Endothelial cell of umbilical vein (primary cell): ENCODE results near the gene C19orf25.

ENCODE experiments used
- EZH2 ChIP-seq: IDR thresholded peaks from 2 replicates; pipeline ENCODE4 v1.6.1; 2012; ENCODE audit warnings: borderline replicate concordance, low read depth, mild to moderate bottlenecking, moderate library complexity, low read length, inconsistent platforms; ENCODE audit not compliant: severe bottlenecking
- FOS ChIP-seq: IDR thresholded peaks from 2 replicates; pipeline ENCODE4 v1.6.1; 2011; ENCODE audit warnings: mild to moderate bottlenecking, low read length, moderate library complexity, borderline replicate concordance; ENCODE audit not compliant: insufficient read depth
- GATA2 ChIP-seq: IDR thresholded peaks from 2 replicates; pipeline ENCODE4 v1.7.0; 2011; ENCODE audit warnings: low read depth, mild to moderate bottlenecking, moderate library complexity, mixed read lengths, low read length; ENCODE audit not compliant: insufficient read length, insufficient read depth
- JUN ChIP-seq: IDR thresholded peaks from 2 replicates; pipeline ENCODE4 v1.6.1; 2011; ENCODE audit warnings: borderline replicate concordance, low read depth; ENCODE audit not compliant: insufficient read length, insufficient read depth
- MYC ChIP-seq: IDR thresholded peaks from one replicate; pipeline ENCODE4 v1.6.1; 2011; ENCODE audit warnings: mild to moderate bottlenecking, low read depth, low read length
- POLR2A ChIP-seq: IDR thresholded peaks from 2 replicates; pipeline ENCODE4 v1.6.1; 2012; ENCODE audit warnings: low read depth, mild to moderate bottlenecking, control low read depth, low read length
- POLR2AphosphoS5 ChIP-seq: IDR thresholded peaks from 2 replicates; pipeline ENCODE4 v1.6.1; 2012; ENCODE audit warnings: low read depth, mild to moderate bottlenecking, control low read depth, low read length, moderate library complexity; ENCODE audit not compliant: insufficient read depth
- TF ChIP-seq, protein P1 (sequence below): IDR thresholded peaks from 2 replicates; pipeline ENCODE4 v1.6.1; 2011; ENCODE audit not compliant: insufficient read depth, insufficient read length
- TF ChIP-seq, protein P2 (sequence below), 2 donors: IDR thresholded peaks; 1 replicate in 1 of 2; 2 replicates in 1 of 2; pipeline ENCODE4 v1.5.1; 2011; ENCODE audit warnings: low read length in 2 of 2, mild to moderate bottlenecking in 2 of 2, moderate library complexity in 2 of 2, control low read depth in 1 of 2, inconsistent platforms in 1 of 2, low read depth in 1 of 2; ENCODE audit not compliant: insufficient read depth in 1 of 2; ENCODE audit errors: extremely low read depth in 1 of 2

DNA sequence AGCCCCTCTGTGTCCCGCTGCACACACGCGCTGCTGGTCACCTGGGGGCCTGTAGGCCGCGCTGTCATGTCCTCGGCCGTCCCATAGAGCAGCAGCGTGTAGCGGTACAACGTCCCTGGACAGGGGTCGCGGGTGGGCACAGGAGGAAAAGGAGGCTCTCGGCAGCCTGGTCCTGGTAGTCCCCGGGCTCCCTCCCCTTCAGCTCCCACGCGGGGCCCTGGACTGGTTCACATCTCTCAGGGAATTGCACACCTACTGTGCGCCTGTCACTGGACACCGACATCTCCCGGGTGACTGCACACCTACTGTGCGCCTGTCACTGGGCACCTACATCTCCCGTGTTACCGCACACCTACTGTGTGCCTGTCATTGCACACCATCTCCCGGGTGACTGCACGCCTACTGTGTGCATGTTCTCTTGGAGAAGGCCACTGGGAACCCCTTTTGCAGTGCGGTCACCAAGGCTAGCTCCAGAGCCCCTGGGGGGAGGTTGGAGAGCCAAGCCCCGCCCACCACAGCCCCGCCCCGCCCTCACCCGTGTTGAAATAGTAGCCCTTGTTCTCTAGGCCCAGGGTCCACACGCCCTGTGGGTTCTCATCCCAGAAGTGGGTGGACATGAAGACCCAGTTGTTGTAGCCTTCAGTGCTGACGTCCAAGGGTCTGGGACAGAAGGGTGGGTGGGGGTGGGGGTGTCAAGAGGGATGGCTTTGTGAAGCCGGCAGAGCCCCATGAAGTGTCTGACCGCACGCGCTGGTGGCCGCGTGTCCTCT is 3.5 kb upstream of the C19orf25 start:
- TF ChIP-seq, protein P1, sequence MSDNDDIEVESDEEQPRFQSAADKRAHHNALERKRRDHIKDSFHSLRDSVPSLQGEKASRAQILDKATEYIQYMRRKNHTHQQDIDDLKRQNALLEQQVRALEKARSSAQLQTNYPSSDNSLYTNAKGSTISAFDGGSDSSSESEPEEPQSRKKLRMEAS: no peak
- TF ChIP-seq POLR2AphosphoS5 (no peak), POLR2A (no peak), FOS (no peak), GATA2 (no peak), EZH2 (no peak), JUN (no peak), MYC (no peak)
- TF ChIP-seq, protein P2, sequence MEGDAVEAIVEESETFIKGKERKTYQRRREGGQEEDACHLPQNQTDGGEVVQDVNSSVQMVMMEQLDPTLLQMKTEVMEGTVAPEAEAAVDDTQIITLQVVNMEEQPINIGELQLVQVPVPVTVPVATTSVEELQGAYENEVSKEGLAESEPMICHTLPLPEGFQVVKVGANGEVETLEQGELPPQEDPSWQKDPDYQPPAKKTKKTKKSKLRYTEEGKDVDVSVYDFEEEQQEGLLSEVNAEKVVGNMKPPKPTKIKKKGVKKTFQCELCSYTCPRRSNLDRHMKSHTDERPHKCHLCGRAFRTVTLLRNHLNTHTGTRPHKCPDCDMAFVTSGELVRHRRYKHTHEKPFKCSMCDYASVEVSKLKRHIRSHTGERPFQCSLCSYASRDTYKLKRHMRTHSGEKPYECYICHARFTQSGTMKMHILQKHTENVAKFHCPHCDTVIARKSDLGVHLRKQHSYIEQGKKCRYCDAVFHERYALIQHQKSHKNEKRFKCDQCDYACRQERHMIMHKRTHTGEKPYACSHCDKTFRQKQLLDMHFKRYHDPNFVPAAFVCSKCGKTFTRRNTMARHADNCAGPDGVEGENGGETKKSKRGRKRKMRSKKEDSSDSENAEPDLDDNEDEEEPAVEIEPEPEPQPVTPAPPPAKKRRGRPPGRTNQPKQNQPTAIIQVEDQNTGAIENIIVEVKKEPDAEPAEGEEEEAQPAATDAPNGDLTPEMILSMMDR (IDR thresholded peaks at IDR 0.05; ENCODE audit: extremely low read depth in 1 of 2, insufficient read depth in 1 of 2, low read depth in 1 of 2, low read length in 2 of 2): no peak
